Peyer's patch (tissue), 4 donors: ENCODE measurements around the gene FBXO21.

ENCODE experiments used
- POLR2A ChIP-seq, 2 donors: fragments of 450-650 bp; IDR thresholded peaks; one replicate each; pipeline ENCODE4 v1.5.1; 2017; ENCODE audit warnings: antibody characterized with exemption in 2 of 2, mild to moderate bottlenecking in 2 of 2, moderate library complexity in 2 of 2
- TF ChIP-seq, protein P1 (sequence below), 6 experiments: fragments of 450-650 bp in 4 of 6; fragments of 200-600 bp in 2 of 6; sonication (generic) in 1 of 6; IDR thresholded peaks; one replicate each; pipeline ENCODE4 v1.5.1; 2017 to 2019; ENCODE audit warnings: antibody characterized with exemption in 6 of 6, mild to moderate bottlenecking in 3 of 6, moderate library complexity in 1 of 6

DNA sequence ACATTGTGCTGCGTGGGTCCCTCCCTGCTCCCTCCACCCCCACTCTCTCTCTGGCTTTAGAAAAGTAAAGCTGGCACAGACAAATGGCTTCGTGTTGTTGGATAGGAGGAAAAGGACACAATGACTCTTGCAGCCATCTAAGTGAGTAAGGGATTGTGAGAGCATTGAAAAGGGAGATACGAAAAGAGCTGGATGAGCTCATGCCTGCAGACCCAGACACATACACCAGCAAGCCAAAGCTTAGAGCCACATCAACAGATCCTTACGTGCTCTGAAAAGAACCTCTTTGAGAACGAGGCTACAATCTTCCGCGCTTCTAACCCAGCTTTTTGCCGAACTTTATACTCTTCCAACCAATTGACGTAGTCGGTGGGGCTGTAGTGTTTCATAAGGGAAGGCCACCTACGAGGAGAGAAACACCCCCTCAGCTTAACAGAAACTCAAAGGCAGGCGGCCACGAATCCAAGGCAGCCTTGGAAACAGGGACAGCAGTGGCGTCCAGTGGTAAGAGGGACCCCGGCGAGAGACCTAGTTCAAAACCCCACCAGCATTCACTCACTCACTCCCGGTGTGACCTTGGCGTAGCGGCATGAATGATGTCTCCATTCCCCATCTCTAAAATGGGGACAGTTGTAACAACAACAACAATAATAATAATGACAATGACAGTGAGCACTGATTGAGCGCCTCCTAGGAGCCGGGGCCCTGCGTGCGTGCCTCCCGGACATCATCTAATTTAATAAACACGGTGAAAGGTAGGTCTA, 1.1 kb downstream of the FBXO21 start:
- TF ChIP-seq, protein P1, sequence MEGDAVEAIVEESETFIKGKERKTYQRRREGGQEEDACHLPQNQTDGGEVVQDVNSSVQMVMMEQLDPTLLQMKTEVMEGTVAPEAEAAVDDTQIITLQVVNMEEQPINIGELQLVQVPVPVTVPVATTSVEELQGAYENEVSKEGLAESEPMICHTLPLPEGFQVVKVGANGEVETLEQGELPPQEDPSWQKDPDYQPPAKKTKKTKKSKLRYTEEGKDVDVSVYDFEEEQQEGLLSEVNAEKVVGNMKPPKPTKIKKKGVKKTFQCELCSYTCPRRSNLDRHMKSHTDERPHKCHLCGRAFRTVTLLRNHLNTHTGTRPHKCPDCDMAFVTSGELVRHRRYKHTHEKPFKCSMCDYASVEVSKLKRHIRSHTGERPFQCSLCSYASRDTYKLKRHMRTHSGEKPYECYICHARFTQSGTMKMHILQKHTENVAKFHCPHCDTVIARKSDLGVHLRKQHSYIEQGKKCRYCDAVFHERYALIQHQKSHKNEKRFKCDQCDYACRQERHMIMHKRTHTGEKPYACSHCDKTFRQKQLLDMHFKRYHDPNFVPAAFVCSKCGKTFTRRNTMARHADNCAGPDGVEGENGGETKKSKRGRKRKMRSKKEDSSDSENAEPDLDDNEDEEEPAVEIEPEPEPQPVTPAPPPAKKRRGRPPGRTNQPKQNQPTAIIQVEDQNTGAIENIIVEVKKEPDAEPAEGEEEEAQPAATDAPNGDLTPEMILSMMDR (IDR thresholded peaks at IDR 0.05), result no peak
- no peak for TF ChIP-seq POLR2A (IDR thresholded peaks at IDR 0.05)
